ENCODE data around the gene COL12A1. TPM values are rescaled to one million over a fixed set of nuclear protein-coding genes. Genes with fewer than 3 reads are reported as not detected.

COL12A1 gene
- total RNA-seq, 4 donors from 2014 or later: 42.2 to 132 (median 55.0) TPM

- no peak for DNase-seq (ENCODE audit: low spot score in 2 of 2)
- no peak overlapping the region for H3K4me3 ChIP-seq (ENCODE audit: low read depth, poor library complexity, severe bottlenecking)
- TF ChIP-seq POLR2A (IDR thresholded peaks at IDR 0.05) (no peak), CTCF (IDR thresholded peaks at IDR 0.05) (no peak)
- WGBS, 2 donors: 92% methylated on average over 4 of the region's 4 CpGs
- intact Hi-C loops (cut with DNase I; ENCODE audit: low total_unique reads): no loop called here
Measured at GRCh38 chr6:75091467-75092190, 114.2 kb downstream of the COL12A1 start.

GRCh38 chr6:75090576-75090975 lies 115.3 kb downstream of the COL12A1 start:
- intact Hi-C loops (cut with DNase I; ENCODE audit: low total_unique reads): no loop called here
- no peak for DNase-seq (ENCODE audit: low spot score in 2 of 2)
- TF ChIP-seq POLR2A (IDR thresholded peaks at IDR 0.05): no peak
- TF ChIP-seq CTCF (IDR thresholded peaks at IDR 0.05): no peak
- no peak overlapping the region for H3K4me3 ChIP-seq (ENCODE audit: low read depth, poor library complexity, severe bottlenecking)
- WGBS, 2 donors: 89 to 92% methylated on average over 1 of the region's 1 CpG

GRCh38 chr6:75089921-75090320 lies 115.9 kb downstream of the COL12A1 start:
- 89 to 92% methylated on average over 8 of the region's 8 CpGs for whole genome bisulfite sequencing, 2 donors
- DNase-seq (ENCODE audit: low spot score in 2 of 2): no peak
- intact Hi-C loops (cut with DNase I; ENCODE audit: low total_unique reads): no loop called here
- no peak overlapping the region for H3K4me3 ChIP-seq (ENCODE audit: low read depth, poor library complexity, severe bottlenecking)
- no peak for TF ChIP-seq CTCF (IDR thresholded peaks at IDR 0.05)

- 84 to 87% methylated on average over 2 of the region's 2 CpGs for WGBS, 2 donors
- intact Hi-C loops (cut with DNase I; ENCODE audit: low total_unique reads): no loop called here
- no peak for DNase-seq (ENCODE audit: low spot score in 2 of 2)
- TF ChIP-seq CTCF (IDR thresholded peaks at IDR 0.05) (no peak), POLR2A (IDR thresholded peaks at IDR 0.05) (no peak)
- H3K4me3 ChIP-seq (ENCODE audit: low read depth, poor library complexity, severe bottlenecking): no peak overlapping the region
Measured at GRCh38 chr6:75089151-75089897, 116.5 kb downstream of the COL12A1 start.

GRCh38 chr6:75085931-75086635 lies 119.8 kb downstream of the COL12A1 start:
- intact Hi-C loops (cut with DNase I; ENCODE audit: low total_unique reads): no loop called here
- TF ChIP-seq POLR2A (IDR thresholded peaks at IDR 0.05): no peak
- TF ChIP-seq CTCF (IDR thresholded peaks at IDR 0.05): no peak
- H3K4me3 ChIP-seq (ENCODE audit: low read depth, poor library complexity, severe bottlenecking): no peak overlapping the region
- 92 to 93% methylated on average over 13 of the region's 13 CpGs for WGBS, 2 donors
- no peak for DNase-seq (ENCODE audit: low spot score in 2 of 2)
